Subcutaneous adipose tissue (tissue), 4 donors: Measurements from ENCODE around the gene DDOST. TPM values are rescaled to one million over a fixed set of nuclear protein-coding genes. Genes with fewer than 3 reads are reported as not detected.

Experiments
- total RNA-seq, 4 donors: library from RNA; depleted of rRNA; stranded (reverse); fragments of >200 nt; gene quantifications; one replicate each; pipeline ENCODE4 v1.1.0, GENCODE V29; 2016
- TF ChIP-seq, protein P1 (sequence below): fragments of 450-650 bp; IDR thresholded peaks from one replicate; pipeline ENCODE4 v1.5.1; 2016; ENCODE audit warnings: low read depth, mild to moderate bottlenecking, control low read depth, antibody characterized with exemption, moderate library complexity

The DDOST gene
- total RNA-seq, 4 donors from 2014 or later: 80.1 to 118 (median 105) TPM

DNA sequence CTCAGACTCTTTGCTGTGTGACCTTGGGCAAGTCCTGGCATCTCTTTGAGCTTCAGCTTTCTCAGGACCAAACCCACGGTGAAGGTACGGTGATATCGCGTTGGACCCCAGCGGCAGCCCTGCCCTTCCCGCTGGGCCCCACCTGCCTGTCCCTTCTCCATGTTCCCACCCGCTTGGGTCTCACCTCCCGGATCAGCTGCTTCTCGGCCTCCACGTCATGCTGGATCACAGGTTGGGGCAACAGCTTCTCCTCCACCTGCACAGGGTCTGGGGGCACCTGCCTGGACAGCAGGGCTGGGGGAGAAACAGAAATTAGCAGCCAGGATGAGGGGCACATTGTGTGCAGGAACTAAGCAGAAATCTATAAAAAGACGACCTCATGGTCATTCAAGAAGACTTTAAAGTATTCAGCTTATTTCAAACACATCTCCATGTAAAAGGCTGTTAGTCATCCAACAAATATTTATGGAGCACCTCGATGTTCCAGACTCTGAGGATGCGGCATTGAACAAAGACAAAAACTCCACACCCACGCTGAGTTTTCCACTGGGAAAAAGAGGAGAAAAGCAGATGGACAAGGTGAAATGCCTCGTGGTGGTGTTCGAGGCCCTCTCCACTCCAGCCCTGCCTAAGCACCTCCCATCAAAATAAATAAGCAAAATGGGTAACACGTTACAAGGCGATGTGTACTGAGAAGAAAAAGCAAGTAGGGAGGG, 37.2 kb upstream of the DDOST start:
- TF ChIP-seq, protein P1, sequence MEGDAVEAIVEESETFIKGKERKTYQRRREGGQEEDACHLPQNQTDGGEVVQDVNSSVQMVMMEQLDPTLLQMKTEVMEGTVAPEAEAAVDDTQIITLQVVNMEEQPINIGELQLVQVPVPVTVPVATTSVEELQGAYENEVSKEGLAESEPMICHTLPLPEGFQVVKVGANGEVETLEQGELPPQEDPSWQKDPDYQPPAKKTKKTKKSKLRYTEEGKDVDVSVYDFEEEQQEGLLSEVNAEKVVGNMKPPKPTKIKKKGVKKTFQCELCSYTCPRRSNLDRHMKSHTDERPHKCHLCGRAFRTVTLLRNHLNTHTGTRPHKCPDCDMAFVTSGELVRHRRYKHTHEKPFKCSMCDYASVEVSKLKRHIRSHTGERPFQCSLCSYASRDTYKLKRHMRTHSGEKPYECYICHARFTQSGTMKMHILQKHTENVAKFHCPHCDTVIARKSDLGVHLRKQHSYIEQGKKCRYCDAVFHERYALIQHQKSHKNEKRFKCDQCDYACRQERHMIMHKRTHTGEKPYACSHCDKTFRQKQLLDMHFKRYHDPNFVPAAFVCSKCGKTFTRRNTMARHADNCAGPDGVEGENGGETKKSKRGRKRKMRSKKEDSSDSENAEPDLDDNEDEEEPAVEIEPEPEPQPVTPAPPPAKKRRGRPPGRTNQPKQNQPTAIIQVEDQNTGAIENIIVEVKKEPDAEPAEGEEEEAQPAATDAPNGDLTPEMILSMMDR: no peak

DNA sequence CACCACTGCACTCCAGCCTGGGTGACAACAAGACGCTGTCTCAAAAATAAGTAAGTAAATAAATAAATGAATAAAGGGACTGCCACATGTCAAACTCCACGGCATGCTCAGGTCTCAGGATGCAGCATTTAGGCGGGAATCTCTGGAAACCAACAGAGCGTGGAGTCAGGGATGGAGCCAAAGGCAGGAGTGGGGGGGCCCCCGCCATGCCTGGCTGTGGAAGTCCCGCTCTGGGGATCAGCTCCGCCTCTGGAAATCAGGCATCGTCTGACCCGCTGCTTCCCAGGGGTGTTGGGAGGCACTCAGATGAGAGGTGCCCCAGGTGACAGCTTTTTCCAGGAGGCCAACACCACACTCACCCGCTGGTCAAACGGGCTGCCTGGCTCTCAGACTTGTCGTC, 36.4 kb upstream of the DDOST start:
- TF ChIP-seq, protein P1: no peak

DNA sequence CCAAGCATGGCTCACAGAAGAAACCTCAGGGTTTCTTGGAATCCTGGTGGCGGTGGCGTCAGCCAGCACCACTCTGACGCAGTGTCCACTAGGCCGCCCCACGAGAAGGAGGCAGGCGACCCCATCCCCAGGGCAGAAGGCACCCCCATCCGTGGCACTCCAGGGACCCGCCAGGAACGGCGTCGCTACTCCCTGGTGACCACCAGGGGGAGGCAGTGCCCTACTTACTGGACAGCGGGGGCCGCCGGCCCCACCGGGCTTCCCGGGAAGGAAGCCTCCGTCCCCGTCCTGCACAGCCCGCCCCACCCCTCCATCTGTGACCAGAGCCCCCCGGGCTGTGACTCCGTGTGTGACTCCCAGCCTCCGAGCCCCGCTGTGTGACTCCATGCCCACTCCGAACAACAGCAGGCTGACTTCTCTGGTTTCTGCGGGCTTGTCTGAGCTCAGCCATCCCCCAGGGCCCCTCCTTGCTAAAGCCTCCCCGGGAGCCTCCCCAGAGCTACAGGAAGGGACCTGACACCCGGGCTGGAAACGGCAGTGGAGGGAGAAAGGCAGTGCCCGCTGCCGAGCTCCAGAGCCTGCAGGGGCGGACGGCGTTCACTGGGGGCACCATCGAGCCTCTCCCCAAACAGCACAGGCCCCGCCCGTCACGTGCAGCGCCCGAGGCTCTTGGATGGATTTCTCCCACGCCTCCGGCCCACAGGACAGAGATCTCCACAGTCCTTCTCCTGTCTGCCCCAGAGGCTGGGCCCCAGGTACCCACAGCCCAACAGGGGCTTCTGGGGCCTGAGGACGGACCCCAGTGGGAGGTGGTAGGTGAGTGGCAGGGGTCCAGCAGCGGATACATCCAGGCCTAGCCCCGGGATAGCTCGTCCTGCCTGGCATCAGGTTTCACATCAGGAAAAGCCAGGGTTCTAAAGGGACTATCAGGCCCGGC, 35.5 kb upstream of the DDOST start:
- TF ChIP-seq, protein P1: no peak

DNA sequence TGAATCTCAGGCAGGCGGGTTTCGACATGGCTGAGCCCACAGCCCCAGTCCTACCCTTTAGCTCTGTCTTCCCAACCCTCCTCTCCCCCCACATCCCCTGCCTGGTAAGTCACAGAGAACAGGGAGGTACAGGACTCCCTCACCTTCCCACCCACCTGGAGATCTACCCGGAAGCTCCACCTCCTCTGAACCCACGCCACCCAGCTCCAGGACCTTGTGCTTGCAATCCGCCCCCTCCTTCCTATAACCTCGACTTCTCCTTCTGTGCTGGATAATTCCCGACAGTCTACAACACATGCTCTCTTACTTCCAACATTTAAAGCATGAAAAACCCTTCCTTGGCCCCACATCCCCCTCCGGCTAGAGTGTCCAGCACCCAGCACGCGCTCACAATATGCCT, 34.3 kb upstream of the DDOST start:
- TF ChIP-seq, protein P1: no peak

DNA sequence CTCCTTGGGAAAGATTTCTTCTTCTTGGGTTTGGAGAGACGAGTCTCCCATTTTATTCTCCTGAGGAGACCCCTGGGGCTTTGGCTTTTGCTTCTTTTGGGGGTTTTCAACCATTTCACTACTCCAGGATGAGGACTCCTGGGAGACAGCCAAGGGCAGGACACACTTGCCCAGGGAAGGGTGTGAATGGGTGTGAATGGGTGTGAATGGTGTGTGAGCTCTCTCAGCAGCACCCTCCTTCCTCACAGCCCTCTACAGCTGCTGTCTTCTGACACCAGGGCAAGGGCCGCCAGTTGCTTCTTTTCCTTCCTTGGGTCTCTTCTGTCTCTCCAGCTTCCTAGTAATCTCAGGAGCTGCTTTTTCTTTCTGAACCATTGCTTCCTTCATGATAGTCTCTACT, 32.5 kb upstream of the DDOST start:
- TF ChIP-seq, protein P1: no peak

DNA sequence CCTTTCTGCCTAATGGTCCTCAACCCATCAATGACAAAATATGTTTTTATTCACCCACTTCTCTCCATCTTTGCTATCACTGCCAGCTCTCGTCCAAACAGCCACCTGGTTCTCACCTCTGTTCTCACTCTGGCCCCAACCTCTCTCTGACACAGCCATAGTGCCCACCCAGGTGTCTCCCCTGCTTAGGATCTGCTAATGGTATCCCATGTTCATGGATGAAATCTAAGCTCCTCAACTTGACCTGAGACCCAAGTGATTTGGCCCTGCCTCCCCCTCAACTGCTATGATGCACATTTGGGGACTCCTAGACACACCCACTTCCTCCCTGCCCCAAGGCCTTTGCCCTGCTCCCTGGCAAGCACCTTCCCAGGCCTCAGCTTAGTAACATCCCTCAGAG, 30.7 kb upstream of the DDOST start:
- TF ChIP-seq, protein P1: no peak

DNA sequence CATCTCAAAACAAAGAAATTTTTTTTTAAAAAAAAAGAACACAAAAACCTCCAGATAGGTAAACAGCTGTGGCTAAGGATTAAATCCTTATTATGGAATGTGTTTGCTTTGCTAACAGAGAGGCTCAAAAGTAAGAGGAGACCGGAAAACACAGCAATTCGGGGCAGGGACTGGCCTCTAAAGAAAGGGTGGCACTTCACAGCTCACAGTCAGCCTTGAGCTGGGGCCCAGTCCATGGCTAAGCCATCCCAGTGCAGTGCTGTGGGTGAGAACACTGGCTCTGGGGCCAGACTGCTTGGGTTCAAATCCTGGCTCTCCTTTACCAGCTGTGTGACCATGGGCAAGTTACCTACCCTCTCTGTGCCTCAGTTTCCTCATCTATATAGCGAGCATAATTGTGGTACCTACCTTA, 28.5 kb upstream of the DDOST start:
- TF ChIP-seq, protein P1: no peak
